ENCODE results near the gene SLC18A3.

Gene SLC18A3

DNA sequence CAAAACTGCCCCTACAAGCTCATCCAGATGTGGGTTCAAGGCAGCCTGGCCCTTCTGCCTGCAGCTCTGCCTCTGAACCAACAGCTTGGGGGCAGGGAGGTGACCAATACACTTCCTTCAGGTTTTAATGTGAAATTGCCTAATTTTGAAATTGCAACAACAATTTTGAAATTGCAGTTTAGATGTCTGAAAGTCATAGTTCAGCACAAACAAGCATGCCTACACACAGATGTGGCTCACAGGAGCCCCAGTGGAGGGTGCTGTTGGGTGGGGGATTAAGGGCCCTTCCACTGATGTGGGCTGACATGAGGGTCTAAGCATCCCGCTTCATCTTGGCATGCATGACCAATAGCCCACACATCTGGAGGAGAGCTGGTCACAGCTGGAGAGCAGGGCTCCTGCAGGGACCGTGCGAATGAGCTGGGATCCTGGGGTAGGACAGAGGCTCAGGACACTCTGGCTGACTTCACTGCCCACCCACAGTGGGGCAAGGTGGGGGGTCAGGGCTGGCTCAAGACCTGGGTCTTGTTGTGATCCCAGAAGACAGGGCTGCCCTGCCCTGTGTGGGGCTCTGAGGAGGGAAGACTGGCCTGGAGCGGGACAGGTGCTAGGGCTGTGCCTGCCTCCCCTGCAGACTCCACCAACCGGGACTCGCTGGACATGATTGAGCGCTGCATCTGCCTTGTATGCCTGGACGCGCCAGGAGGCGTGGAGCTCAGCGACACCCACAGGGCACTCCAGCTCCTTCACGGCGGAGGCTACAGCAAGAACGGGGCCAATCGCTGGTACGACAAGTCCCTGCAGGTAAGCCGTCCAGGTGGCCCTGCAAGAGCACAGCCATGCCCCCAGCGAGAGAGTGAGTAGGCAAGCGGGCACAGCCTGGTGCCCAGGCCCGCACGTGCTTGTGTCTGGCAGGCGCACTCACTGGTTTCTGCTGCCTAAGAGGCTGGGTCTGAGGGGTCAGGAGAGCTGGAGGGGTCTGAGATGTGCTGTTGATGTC lies 36.1 kb downstream of the SLC18A3 start:
- H3K27ac ChIP-seq (ENCODE audit: low read length) = no peak overlapping the region
- no peaks in the 10 kb centered on the region for H3K4me1 ChIP-seq (ENCODE audit: control insufficient read depth, insufficient read depth, low read length)
- no peaks in the 10 kb centered on the region for H3K36me3 ChIP-seq (ENCODE audit: control insufficient read depth in 2 of 2, insufficient read depth in 2 of 2, low read length in 2 of 2)
- H3K9me3 ChIP-seq (ENCODE audit: control insufficient read depth in 2 of 2, low read length in 2 of 2) = peaks cover 0 to 5% of the 10 kb centered on the region in 2 donors
- H3K27me3 ChIP-seq (ENCODE audit: control insufficient read depth in 1 of 2, insufficient read depth in 2 of 2, low read length in 2 of 2) = peaks cover 11 to 20% of the 10 kb centered on the region in 2 donors
- no peak overlapping the region for H3K4me3 ChIP-seq (ENCODE audit: low read length in 2 of 2)
- no peak overlapping the region for H3K9ac ChIP-seq (ENCODE audit: low read length in 2 of 2)

DNA sequence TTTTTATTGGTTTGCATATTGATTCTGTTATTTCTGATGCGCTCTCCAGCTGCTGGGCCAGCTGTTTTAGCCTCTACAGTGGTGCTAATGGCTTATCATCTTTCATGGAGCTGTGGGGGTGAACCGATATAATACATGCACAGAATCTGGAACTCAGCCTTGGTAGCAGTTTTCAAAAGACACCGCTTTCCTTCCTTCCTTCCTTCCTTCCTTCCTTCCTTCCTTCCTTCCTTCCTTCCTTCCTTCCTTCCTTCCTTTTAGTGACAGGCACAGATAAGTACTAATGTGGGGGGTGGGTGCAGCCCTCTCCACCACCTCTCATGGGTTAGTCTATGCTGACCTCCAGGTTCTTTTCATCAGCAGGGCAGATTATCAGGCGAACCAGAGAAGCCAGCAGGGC lies 37.4 kb downstream of the SLC18A3 start:
- Histone ChIP-seq H3K9ac (ENCODE audit: low read length in 2 of 2) (no peak overlapping the region), H3K9me3 (ENCODE audit: control insufficient read depth in 2 of 2, low read length in 2 of 2) (no peaks in the 10 kb centered on the region), H3K4me3 (ENCODE audit: low read length in 2 of 2) (no peak overlapping the region), H3K27me3 (ENCODE audit: control insufficient read depth in 1 of 2, insufficient read depth in 2 of 2, low read length in 2 of 2) (peaks cover 2 to 12% of the 10 kb centered on the region in 2 donors), H3K36me3 (ENCODE audit: control insufficient read depth in 2 of 2, insufficient read depth in 2 of 2, low read length in 2 of 2) (no peaks in the 10 kb centered on the region), H3K27ac (ENCODE audit: low read length) (no peak overlapping the region), H3K4me1 (ENCODE audit: control insufficient read depth, insufficient read depth, low read length) (no peaks in the 10 kb centered on the region)

DNA sequence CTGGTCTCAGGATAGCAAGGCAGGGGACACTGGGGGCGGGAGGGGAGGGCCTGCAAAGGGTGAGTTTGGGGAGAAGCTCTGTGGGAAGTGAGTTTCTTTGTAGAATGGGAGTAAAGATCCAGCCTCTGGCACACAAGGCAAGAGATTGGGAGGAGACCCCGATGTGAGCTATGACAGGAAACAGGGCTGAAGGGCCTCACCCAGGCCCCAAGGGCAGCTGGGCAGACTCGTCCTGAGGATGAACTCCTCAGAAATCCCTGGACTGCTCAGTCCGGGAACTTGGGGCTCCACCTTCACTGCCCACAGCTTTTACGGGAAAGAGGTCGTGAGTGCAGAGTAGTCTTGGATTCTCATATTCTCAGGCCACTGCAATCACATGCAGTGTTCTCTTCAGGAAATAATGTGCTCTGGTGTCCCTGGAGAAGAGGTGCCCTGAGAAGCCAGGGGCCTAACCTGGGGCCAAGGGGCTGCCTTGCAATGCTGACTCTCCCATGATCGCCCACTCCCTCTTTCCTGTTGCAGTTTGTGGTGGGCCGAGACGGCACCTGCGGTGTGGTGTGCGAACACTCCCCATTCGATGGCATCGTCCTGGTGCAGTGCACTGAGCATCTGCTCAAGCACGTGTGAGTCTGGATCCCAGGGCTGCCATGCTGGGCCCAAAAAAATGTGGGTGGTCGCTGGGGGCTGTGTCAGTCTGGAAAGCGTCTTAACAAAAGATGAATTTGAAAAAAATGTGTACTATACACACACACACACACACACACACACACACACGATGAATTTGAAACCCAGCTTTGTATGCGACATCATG lies 38.1 kb downstream of the SLC18A3 start:
- Histone ChIP-seq H3K9ac (ENCODE audit: low read length in 2 of 2) (no peak overlapping the region), H3K27me3 (ENCODE audit: control insufficient read depth in 1 of 2, insufficient read depth in 2 of 2, low read length in 2 of 2) (peaks cover 0 to 9% of the 10 kb centered on the region in 2 donors), H3K27ac (ENCODE audit: low read length) (no peak overlapping the region), H3K4me3 (ENCODE audit: low read length in 2 of 2) (no peak overlapping the region), H3K36me3 (ENCODE audit: control insufficient read depth in 2 of 2, insufficient read depth in 2 of 2, low read length in 2 of 2) (no peaks in the 10 kb centered on the region), H3K4me1 (ENCODE audit: control insufficient read depth, insufficient read depth, low read length) (no peaks in the 10 kb centered on the region), H3K9me3 (ENCODE audit: control insufficient read depth in 2 of 2, low read length in 2 of 2) (no peaks in the 10 kb centered on the region)

DNA sequence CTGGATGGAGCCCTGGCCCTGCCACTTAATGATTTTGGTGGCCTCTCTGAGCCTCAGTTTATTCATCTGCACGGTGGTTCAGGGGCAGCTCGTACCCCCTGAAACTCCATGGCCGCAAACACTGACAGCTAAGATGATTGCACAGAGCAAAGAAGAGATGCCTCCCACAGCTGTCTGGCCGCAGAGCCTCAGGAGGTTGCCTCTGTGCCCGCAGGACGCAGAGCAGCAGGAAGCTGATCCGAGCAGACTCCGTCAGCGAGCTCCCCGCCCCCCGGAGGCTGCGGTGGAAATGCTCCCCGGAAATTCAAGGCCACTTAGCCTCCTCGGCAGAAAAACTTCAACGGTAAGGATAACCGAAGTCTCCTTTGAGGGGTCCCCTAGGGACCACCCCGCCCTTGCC lies 39.2 kb downstream of the SLC18A3 start:
- no peak overlapping the region for H3K9ac ChIP-seq (ENCODE audit: low read length in 2 of 2)
- H3K36me3 ChIP-seq (ENCODE audit: control insufficient read depth in 2 of 2, insufficient read depth in 2 of 2, low read length in 2 of 2) = no peaks in the 10 kb centered on the region
- no peaks in the 10 kb centered on the region for H3K9me3 ChIP-seq (ENCODE audit: control insufficient read depth in 2 of 2, low read length in 2 of 2)
- H3K4me1 ChIP-seq (ENCODE audit: control insufficient read depth, insufficient read depth, low read length) = no peaks in the 10 kb centered on the region
- peaks cover 0 to 9% of the 10 kb centered on the region in 2 donors for H3K27me3 ChIP-seq (ENCODE audit: control insufficient read depth in 1 of 2, insufficient read depth in 2 of 2, low read length in 2 of 2)
- H3K27ac ChIP-seq (ENCODE audit: low read length) = no peak overlapping the region
- no peak overlapping the region for H3K4me3 ChIP-seq (ENCODE audit: low read length in 2 of 2)

DNA sequence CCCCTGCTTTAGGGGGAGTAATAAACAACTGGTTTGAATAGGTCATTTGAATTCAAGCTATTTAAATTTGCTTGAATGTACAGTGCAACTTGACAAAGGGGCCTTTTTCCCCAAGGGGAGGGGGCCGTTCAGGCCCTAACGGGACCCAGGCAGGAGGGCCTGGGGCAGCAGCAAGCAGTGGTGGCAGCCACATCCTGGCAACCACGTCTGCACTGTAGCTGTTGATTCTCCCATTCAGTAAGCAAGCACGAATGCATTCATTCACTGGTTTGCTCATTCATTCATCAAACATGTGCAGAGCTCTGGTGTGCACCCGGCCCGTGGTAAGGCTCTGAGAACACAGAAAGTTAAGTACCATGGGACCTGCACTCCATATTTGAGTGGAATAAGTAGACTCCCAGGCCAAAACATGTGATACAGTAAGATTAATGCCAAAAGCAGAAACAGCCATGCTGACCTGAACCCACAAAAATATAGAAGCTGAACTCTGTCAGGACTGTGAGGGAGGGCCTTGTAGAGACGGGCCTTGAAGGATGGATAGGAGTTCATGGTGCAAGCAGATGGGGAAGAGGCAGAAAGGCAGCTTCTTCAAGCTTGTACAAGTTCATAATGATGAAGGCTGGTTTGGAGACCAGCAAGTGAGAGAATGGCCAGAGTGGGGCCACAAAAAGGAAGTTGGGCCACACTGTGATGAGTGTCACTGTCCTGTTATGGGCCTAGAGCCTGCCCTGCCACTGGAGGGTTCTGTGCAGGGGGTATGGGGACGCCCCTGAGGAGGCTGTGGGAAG lies 40.0 kb downstream of the SLC18A3 start:
- H3K4me1 ChIP-seq (ENCODE audit: control insufficient read depth, insufficient read depth, low read length) = no peaks in the 10 kb centered on the region

DNA sequence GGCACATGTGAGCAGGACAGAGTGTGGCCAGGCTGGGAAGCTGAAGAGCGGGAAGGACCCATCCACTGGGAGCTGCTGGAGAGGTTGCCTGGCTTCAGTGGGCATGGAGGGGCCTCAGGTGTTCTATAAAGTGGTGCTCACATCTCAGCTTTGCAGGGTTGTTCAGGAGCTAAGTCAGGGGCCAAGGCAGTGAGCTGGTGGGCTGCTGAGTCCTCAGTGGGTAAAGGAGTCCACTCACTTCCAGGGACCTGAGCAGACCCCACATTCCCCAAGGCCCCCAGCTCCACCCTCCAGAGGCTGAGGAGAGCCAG lies 40.6 kb downstream of the SLC18A3 start:
- no peak overlapping the region for H3K27ac ChIP-seq (ENCODE audit: low read length)
- H3K9me3 ChIP-seq (ENCODE audit: control insufficient read depth in 2 of 2, low read length in 2 of 2) = no peaks in the 10 kb centered on the region
- H3K4me3 ChIP-seq (ENCODE audit: low read length in 2 of 2) = no peak overlapping the region
- no peak overlapping the region for H3K9ac ChIP-seq (ENCODE audit: low read length in 2 of 2)
- peaks cover 0 to 8% of the 10 kb centered on the region in 2 donors for H3K27me3 ChIP-seq (ENCODE audit: control insufficient read depth in 1 of 2, insufficient read depth in 2 of 2, low read length in 2 of 2)
- no peaks in the 10 kb centered on the region for H3K4me1 ChIP-seq (ENCODE audit: control insufficient read depth, insufficient read depth, low read length)
- H3K36me3 ChIP-seq (ENCODE audit: control insufficient read depth in 2 of 2, insufficient read depth in 2 of 2, low read length in 2 of 2) = no peaks in the 10 kb centered on the region

More for the DNA sequence above, 40.0 kb downstream of the SLC18A3 start:
- H3K27me3 ChIP-seq (ENCODE audit: control insufficient read depth in 1 of 2, insufficient read depth in 2 of 2, low read length in 2 of 2) = peaks cover 0 to 8% of the 10 kb centered on the region in 2 donors
- H3K9me3 ChIP-seq (ENCODE audit: control insufficient read depth in 2 of 2, low read length in 2 of 2) = no peaks in the 10 kb centered on the region
- no peak overlapping the region for H3K9ac ChIP-seq (ENCODE audit: low read length in 2 of 2)
- H3K27ac ChIP-seq (ENCODE audit: low read length) = no peak overlapping the region
- no peak overlapping the region for H3K4me3 ChIP-seq (ENCODE audit: low read length in 2 of 2)
- no peaks in the 10 kb centered on the region for H3K36me3 ChIP-seq (ENCODE audit: control insufficient read depth in 2 of 2, insufficient read depth in 2 of 2, low read length in 2 of 2)

DNA sequence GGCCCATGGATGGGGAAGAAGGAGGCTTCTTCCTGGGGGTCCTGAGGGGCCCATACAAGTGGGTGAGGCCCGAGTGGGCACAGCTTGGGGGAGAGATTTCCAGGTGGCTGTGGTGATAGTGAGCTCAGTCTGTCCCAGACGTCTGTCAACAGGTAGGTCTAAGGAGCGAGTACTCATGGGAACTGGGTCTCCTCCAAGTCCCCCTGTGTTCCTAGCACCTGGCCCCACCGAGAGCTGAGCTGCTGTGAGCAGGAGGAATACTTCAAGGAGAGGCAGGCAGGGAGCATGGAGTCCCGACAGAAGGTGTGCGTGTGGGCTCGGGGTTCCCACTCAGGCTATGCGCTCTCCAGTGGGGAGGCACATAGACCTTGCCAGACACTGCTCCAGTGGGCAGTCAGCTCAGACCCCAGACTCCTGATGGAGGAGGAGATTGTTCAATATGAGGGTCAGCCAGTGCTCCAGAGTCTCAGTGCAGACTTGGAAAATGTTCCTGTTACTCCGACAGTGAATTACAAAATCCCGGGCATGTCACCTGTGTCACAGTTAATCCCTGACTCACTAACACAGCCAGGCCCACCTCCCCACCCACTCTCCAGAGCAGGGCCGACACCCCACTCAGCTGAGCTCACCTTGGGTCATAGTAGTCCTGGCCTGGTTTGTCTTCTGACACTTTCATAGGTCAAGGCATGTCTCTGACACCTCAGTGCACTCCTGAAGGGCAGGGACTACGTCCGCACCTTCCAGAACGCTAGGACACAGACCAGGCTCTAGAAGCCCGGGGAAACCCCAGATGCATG lies 41.1 kb downstream of the SLC18A3 start:
- Histone ChIP-seq H3K27me3 (ENCODE audit: control insufficient read depth in 1 of 2, insufficient read depth in 2 of 2, low read length in 2 of 2) (peaks cover 0 to 8% of the 10 kb centered on the region in 2 donors), H3K9me3 (ENCODE audit: control insufficient read depth in 2 of 2, low read length in 2 of 2) (no peaks in the 10 kb centered on the region), H3K27ac (ENCODE audit: low read length) (no peak overlapping the region), H3K9ac (ENCODE audit: low read length in 2 of 2) (no peak overlapping the region), H3K4me3 (ENCODE audit: low read length in 2 of 2) (no peak overlapping the region), H3K4me1 (ENCODE audit: control insufficient read depth, insufficient read depth, low read length) (no peaks in the 10 kb centered on the region), H3K36me3 (ENCODE audit: control insufficient read depth in 2 of 2, insufficient read depth in 2 of 2, low read length in 2 of 2) (no peaks in the 10 kb centered on the region)

DNA sequence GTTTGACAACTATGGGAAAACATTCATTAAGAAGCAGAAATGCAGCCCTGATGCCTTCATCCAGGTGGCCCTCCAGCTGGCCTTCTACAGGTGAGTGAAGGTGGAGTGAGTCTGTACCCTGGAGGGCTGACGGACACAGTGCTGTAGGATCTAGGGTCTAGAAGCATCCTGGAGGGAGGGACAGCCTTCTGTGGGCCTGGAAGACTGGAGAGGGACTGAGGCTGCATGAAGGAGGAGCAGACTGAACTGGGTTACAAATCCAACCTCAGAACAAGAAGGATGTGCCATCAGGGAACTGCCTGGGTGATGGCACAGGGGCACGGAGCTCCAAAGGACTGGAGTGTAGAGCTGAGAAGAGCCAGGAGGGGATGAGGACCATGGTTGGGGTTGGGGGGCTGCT lies 41.8 kb downstream of the SLC18A3 start:
- H3K9ac ChIP-seq (ENCODE audit: low read length in 2 of 2) = no peak overlapping the region
- H3K36me3 ChIP-seq (ENCODE audit: control insufficient read depth in 2 of 2, insufficient read depth in 2 of 2, low read length in 2 of 2) = no peaks in the 10 kb centered on the region
- no peaks in the 10 kb centered on the region for H3K4me1 ChIP-seq (ENCODE audit: control insufficient read depth, insufficient read depth, low read length)
- no peak overlapping the region for H3K27ac ChIP-seq (ENCODE audit: low read length)
- H3K4me3 ChIP-seq (ENCODE audit: low read length in 2 of 2) = no peak overlapping the region
- H3K9me3 ChIP-seq (ENCODE audit: control insufficient read depth in 2 of 2, low read length in 2 of 2) = no peaks in the 10 kb centered on the region
- H3K27me3 ChIP-seq (ENCODE audit: control insufficient read depth in 1 of 2, insufficient read depth in 2 of 2, low read length in 2 of 2) = peaks cover 0 to 8% of the 10 kb centered on the region in 2 donors

DNA sequence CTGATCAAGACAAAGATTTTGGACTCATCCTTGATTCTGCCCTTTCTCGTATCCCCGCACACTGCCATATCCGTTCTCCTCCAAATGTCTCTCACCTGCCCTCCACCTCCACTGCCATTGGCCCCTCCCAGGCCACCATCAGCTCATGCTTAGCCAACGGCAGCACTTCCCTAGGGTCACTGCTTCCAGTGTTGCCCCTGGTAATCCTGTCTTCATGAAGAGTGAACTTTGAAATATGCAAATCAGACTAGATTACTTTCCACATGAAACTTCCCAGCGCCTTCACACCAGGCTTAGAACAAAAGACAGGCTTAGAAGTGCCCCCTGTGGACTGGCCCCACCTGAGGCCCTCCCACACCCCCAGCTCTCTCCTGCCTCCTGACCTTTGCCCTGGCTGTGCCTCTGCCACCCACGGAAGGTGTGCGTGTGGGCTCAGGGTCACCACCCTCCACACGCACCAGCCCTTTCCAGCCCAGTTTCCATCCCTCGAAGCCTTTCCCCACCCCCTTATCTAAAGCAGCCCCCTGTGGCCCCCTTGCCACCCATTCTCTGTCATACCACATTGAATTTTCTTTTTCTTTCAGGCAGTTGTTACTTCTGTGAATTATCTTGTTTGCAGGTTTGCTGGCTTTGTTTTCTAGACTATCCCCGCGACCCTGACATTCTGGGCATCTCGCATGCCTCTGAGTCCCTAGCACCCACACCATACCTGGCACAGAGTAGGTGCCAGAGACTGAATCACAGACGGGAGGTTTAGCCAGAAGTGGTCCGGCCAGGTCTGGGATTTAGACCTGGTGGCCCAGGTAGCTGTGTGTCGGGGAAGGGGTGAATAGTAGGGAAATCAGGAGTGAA lies 42.5 kb downstream of the SLC18A3 start:
- Histone ChIP-seq H3K27me3 (ENCODE audit: control insufficient read depth in 1 of 2, insufficient read depth in 2 of 2, low read length in 2 of 2) (peaks cover 0 to 8% of the 10 kb centered on the region in 2 donors), H3K27ac (ENCODE audit: low read length) (no peak overlapping the region)

More for the DNA sequence above, 42.5 kb downstream of the SLC18A3 start:
- Histone ChIP-seq H3K9ac (ENCODE audit: low read length in 2 of 2) (no peak overlapping the region), H3K4me1 (ENCODE audit: control insufficient read depth, insufficient read depth, low read length) (no peaks in the 10 kb centered on the region), H3K36me3 (ENCODE audit: control insufficient read depth in 2 of 2, insufficient read depth in 2 of 2, low read length in 2 of 2) (no peaks in the 10 kb centered on the region), H3K9me3 (ENCODE audit: control insufficient read depth in 2 of 2, low read length in 2 of 2) (peaks cover 0 to 5% of the 10 kb centered on the region in 2 donors), H3K4me3 (ENCODE audit: low read length in 2 of 2) (no peak overlapping the region)

Data from stomach smooth muscle (tissue), 2 donors.